HepG2 (cell line): ENCODE data around the gene AJUBA. TPM values are rescaled to one million over a fixed set of nuclear protein-coding genes. Genes with fewer than 3 reads are reported as not detected.

Experiments
- BCLAF1 ChIP-seq: fragments of 450-650 bp; IDR thresholded peaks from 2 replicates; pipeline ENCODE4 v1.6.1; 2017; ENCODE audit warnings: mild to moderate bottlenecking
- CBX1 ChIP-seq: IDR thresholded peaks from one replicate; pipeline ENCODE4 v1.6.1; 2016; ENCODE audit warnings: antibody characterized with exemption, low read depth
- CENPT ChIP-seq: sonication (generic); formaldehyde crosslinking; IDR thresholded peaks from 2 replicates; pipeline ENCODE4 v1.8.0; 2022; ENCODE audit warnings: low read depth, mild to moderate bottlenecking, moderate library complexity, missing genetic modification reagents
- GLMP ChIP-seq: sonication (generic); formaldehyde crosslinking; IDR thresholded peaks from 2 replicates; pipeline ENCODE4 v1.9.0; 2021; ENCODE audit warnings: missing genetic modification reagents, mild to moderate bottlenecking, borderline replicate concordance
- HBP1 ChIP-seq: IDR thresholded peaks from 2 replicates; pipeline ENCODE4 v1.6.1; 2016; ENCODE audit warnings: low read depth, control low read depth
- HNF4A ChIP-seq: sonication (generic); formaldehyde crosslinking; IDR thresholded peaks from 2 replicates; pipeline ENCODE4 v1.4.0; 2020; ENCODE audit warnings: missing genetic modification reagents
- NAIF1 ChIP-seq: sonication (generic); formaldehyde crosslinking; IDR thresholded peaks from 2 replicates; pipeline ENCODE4 v1.5.0; 2020; ENCODE audit warnings: mild to moderate bottlenecking, missing genetic modification reagents, borderline replicate concordance
- REPIN1 ChIP-seq: sonication (generic); formaldehyde crosslinking; IDR thresholded peaks from 2 replicates; pipeline ENCODE4 v1.8.0; 2022; ENCODE audit warnings: missing genetic modification reagents, low read depth, mild to moderate bottlenecking, borderline replicate concordance
- SMAD9 ChIP-seq: sonication (generic); formaldehyde crosslinking; IDR thresholded peaks from 2 replicates; pipeline ENCODE4 v1.5.1; 2020; ENCODE audit warnings: mild to moderate bottlenecking, missing genetic modification reagents
- SNAPC2 ChIP-seq: sonication (generic); formaldehyde crosslinking; IDR thresholded peaks from 2 replicates; pipeline ENCODE4 v1.8.1; 2022; ENCODE audit warnings: mild to moderate bottlenecking, missing genetic modification reagents
- UBTF ChIP-seq: sonication (generic); formaldehyde crosslinking; IDR thresholded peaks from 2 replicates; pipeline ENCODE4 v1.4.0; 2020; ENCODE audit warnings: mild to moderate bottlenecking, missing genetic modification reagents
- ZNF264 ChIP-seq: sonication (generic); formaldehyde crosslinking; IDR thresholded peaks from 2 replicates; pipeline ENCODE4 v1.4.0; 2020; ENCODE audit warnings: missing genetic modification reagents
- ZNF451 ChIP-seq: sonication (generic); formaldehyde crosslinking; IDR thresholded peaks from 2 replicates; pipeline ENCODE4 v1.5.0; 2020; ENCODE audit warnings: mild to moderate bottlenecking, missing genetic modification reagents
- ZNF460 ChIP-seq: sonication (generic); formaldehyde crosslinking; IDR thresholded peaks from 2 replicates; pipeline ENCODE4 v1.5.1; 2020; ENCODE audit warnings: missing genetic modification reagents, mild to moderate bottlenecking, borderline replicate concordance
- ZNF510 ChIP-seq: sonication (generic); formaldehyde crosslinking; IDR thresholded peaks from 2 replicates; pipeline ENCODE4 v1.4.0; 2020; ENCODE audit warnings: low read depth, mild to moderate bottlenecking, missing genetic modification reagents
- ZNF574 ChIP-seq: sonication (generic); formaldehyde crosslinking; IDR thresholded peaks from 2 replicates; pipeline ENCODE4 v1.4.0; 2020; ENCODE audit warnings: missing genetic modification reagents
- ZNF709 ChIP-seq: sonication (generic); formaldehyde crosslinking; IDR thresholded peaks from 2 replicates; pipeline ENCODE4 v1.5.0; 2020; ENCODE audit warnings: mild to moderate bottlenecking, missing genetic modification reagents
- ZNF776 ChIP-seq: sonication (generic); formaldehyde crosslinking; IDR thresholded peaks from 2 replicates; pipeline ENCODE4 v1.4.0; 2020; ENCODE audit warnings: mild to moderate bottlenecking, missing genetic modification reagents
- polyA plus RNA-seq, 8 experiments: library from polyadenylated mRNA; depleted of rRNA in 3 of 8; stranded (reverse) in 7 of 8; unstranded in 1 of 8; fragments of >200 nt; fragmentation: Illumina TruSeq in 4 of 8; extraction: Trizol in 4 of 8; gene quantifications; 2 replicates each; pipeline versions ENCODE4 v1.2.1 to v1.2.3, GENCODE V29; 2011 to 2016; ENCODE audit warnings: low read depth in 4 of 8, missing spikeins in 1 of 8, mixed read lengths in 1 of 8; ENCODE audit not compliant: insufficient read depth in 1 of 8
- total RNA-seq, 5 experiments: library from RNA; depleted of rRNA; stranded (reverse); fragments of >200 nt; fragmentation: Illumina TruSeq; extraction: Trizol; gene quantifications; 2 replicates each; pipeline ENCODE4 v1.2.3, GENCODE V29; 2016; ENCODE audit warnings: low read depth in 1 of 5

Gene AJUBA
- total and polyA plus RNA-seq, 2 of the 13 experiments (the other 11 are each of a cell fraction or from before 2014, with no cell fraction given) = 157 to 241 TPM

- TF ChIP-seq HBP1 (CRISPR knock-in tag) (no peak), ZNF460 (no peak), ZNF451 (CRISPR knock-in tag) (no peak), BCLAF1 (no peak), ZNF776 (CRISPR knock-in tag) (no peak), ZNF510 (CRISPR knock-in tag) (no peak), CENPT (CRISPR knock-in tag) (no peak), SNAPC2 (CRISPR knock-in tag) (no peak), UBTF (CRISPR knock-in tag) (no peak), NAIF1 (CRISPR knock-in tag) (peak; percentile 54; the same call in 1 of the 2 replicates), CBX1 (no peak), GLMP (CRISPR knock-in tag) (no peak), ZNF709 (no peak), HNF4A (CRISPR knock-in tag) (peak; percentile 86), REPIN1 (CRISPR knock-in tag) (no peak), ZNF574 (peak; percentile 20; the same call in 1 of the 2 replicates), ZNF264 (CRISPR knock-in tag) (no peak), SMAD9 (no peak)
These were observed 26.4 kb downstream of the AJUBA start (continued) for GRCh38 chr14:22955702-22956569.
